H1 (cell line): ENCODE measurements around the gene UBE2D2. TPM values are rescaled to one million over a fixed set of nuclear protein-coding genes. Genes with fewer than 3 reads are reported as not detected.

Source experiments
- CTCF ChIA-PET: fragments of 300-600 bp; sonication (Branson Sonifier 250); formaldehyde crosslinking; loops from one replicate; lab custom pipeline; 2021; ENCODE audit not compliant: partially characterized antibody; lab: Charles Lee
- POLR2A ChIA-PET: fragments of 300-600 bp; sonication (Branson Sonifier 250); formaldehyde crosslinking; loops from one replicate; lab custom pipeline; 2021; ENCODE audit warnings: inconsistent platforms; ENCODE audit not compliant: partially characterized antibody; lab: Charles Lee
- DNase-seq, 2 experiments: peaks; one replicate each; pipeline versions ENCODE4 v3.0.0 to v3.0.0-alpha.2; 2010 to 2022; ENCODE audit warnings: low spot score in 2 of 2, low read depth in 1 of 2, mixed read lengths in 1 of 2
- FAIRE-seq: peaks from 2 replicates; lab custom pipeline; 2011; peaks lifted over from hg19 to GRCh38; lab: Jason Lieb, UNC
- H2AFZ ChIP-seq: 2 replicates; pipeline ENCODE4 v1.8.1; 2012; ENCODE audit warnings: low read length, inconsistent platforms
- H2AK5ac ChIP-seq: 2 replicates; pipeline ENCODE4 v1.6.1; 2013; ENCODE audit warnings: low read depth, low read length
- H2BK120ac ChIP-seq: replicated peaks from 2 replicates; pipeline ENCODE3; 2013; ENCODE audit warnings: low read depth, low read length, inconsistent platforms
- H2BK12ac ChIP-seq: 2 replicates; pipeline ENCODE4 v1.6.1; 2013; ENCODE audit warnings: low read depth, low read length
- H2BK15ac ChIP-seq: 2 replicates; pipeline ENCODE4 v1.6.1; 2013; ENCODE audit warnings: low read length
- H2BK20ac ChIP-seq: 2 replicates; pipeline ENCODE4 v1.6.1; 2013; ENCODE audit warnings: low read length
- H2BK5ac ChIP-seq: 2 replicates; pipeline ENCODE4 v1.6.1; 2013; ENCODE audit warnings: low read depth, low read length
- H3K14ac ChIP-seq: 2 replicates; pipeline ENCODE4 v1.6.1; 2013; ENCODE audit warnings: inconsistent platforms; ENCODE audit not compliant: insufficient read length
- H3K18ac ChIP-seq: 2 replicates; pipeline ENCODE4 v1.6.1; 2013; ENCODE audit warnings: low read length; ENCODE audit errors: extremely low read depth
- H3K23ac ChIP-seq: 2 replicates; pipeline ENCODE4 v1.6.1; 2013; ENCODE audit warnings: inconsistent platforms; ENCODE audit not compliant: insufficient read length
- H3K23me2 ChIP-seq: 2 replicates; pipeline ENCODE4 v1.6.1; 2013; ENCODE audit warnings: low read depth, low read length
- H3K27ac ChIP-seq: 2 replicates; pipeline ENCODE4 v1.6.1; 2011; ENCODE audit warnings: low read depth, low read length, inconsistent platforms
- H3K27me3 ChIP-seq, 4 experiments: replicated peaks in 1 of 4; 1 replicate in 1 of 4; 2 replicates in 3 of 4; pipeline versions ENCODE4 v1.6.1 to v1.8.1; 2011 to 2013; ENCODE audit warnings: low read length in 3 of 4, mild to moderate bottlenecking in 3 of 4, inconsistent platforms in 2 of 4, mixed read lengths in 2 of 4, moderate library complexity in 1 of 4; ENCODE audit not compliant: control insufficient read depth in 3 of 4, insufficient read depth in 3 of 4; ENCODE audit errors: extremely low read depth in 1 of 4
- H3K36me3 ChIP-seq, 4 experiments: 2 replicates each; pipeline versions ENCODE4 v1.6.1 to v1.8.1; 2011 to 2013; ENCODE audit warnings: mild to moderate bottlenecking in 4 of 4, low read length in 3 of 4, moderate library complexity in 2 of 4, control low read depth in 1 of 4, inconsistent platforms in 1 of 4; ENCODE audit not compliant: insufficient read depth in 4 of 4, control insufficient read depth in 2 of 4
- H3K4ac ChIP-seq: replicated peaks from 2 replicates; pipeline ENCODE3; 2013; ENCODE audit warnings: low read length, low read depth, mixed read lengths, inconsistent platforms; ENCODE audit not compliant: insufficient read length
- H3K4me1 ChIP-seq, 4 experiments: replicated peaks in 1 of 4; 1 replicate in 1 of 4; 2 replicates in 3 of 4; pipeline versions ENCODE4 v1.6.1 to v1.8.1; 2011 to 2013; ENCODE audit warnings: low read length in 3 of 4, inconsistent platforms in 2 of 4, mixed read lengths in 1 of 4; ENCODE audit not compliant: insufficient read depth in 4 of 4, control insufficient read depth in 3 of 4
- H3K4me2 ChIP-seq, 2 experiments: 2 replicates each; pipeline versions ENCODE4 v1.6.1 to v1.8.1; 2011 to 2013; ENCODE audit warnings: low read depth in 2 of 2, low read length in 2 of 2, control low read depth in 1 of 2, inconsistent platforms in 1 of 2, mild to moderate bottlenecking in 1 of 2; ENCODE audit not compliant: insufficient read depth in 1 of 2
- H3K4me3 ChIP-seq, 4 experiments: fragments of 200-600, 300-600 bp in 1 of 4; sonication (generic), shearing (Covaris generic), sonication (Bioruptor Twin) in 1 of 4; 2 replicates each; pipeline versions ENCODE4 v1.5.1 to v1.8.1; 2011 to 2016; ENCODE audit warnings: low read length in 4 of 4, low read depth in 3 of 4, control low read depth in 2 of 4, inconsistent platforms in 2 of 4, mild to moderate bottlenecking in 2 of 4, mixed read lengths in 1 of 4, moderate library complexity in 1 of 4; ENCODE audit not compliant: insufficient read depth in 2 of 4; ENCODE audit errors: extremely low read depth in 1 of 4
- H3K56ac ChIP-seq: replicated peaks from 2 replicates; pipeline ENCODE3; 2013; ENCODE audit warnings: low read depth, mild to moderate bottlenecking, mixed read lengths, low read length, inconsistent platforms; ENCODE audit not compliant: insufficient read length
- H3K79me1 ChIP-seq: 2 replicates; pipeline ENCODE4 v1.6.1; 2013; ENCODE audit warnings: low read depth, low read length, control low read depth
- H3K79me2 ChIP-seq, 2 experiments: 2 replicates each; pipeline versions ENCODE4 v1.6.1 to v1.8.1; 2012 to 2013; ENCODE audit warnings: low read length in 2 of 2, mild to moderate bottlenecking in 2 of 2, inconsistent platforms in 1 of 2; ENCODE audit not compliant: insufficient read depth in 2 of 2, control insufficient read depth in 1 of 2
- H3K9ac ChIP-seq, 4 experiments: replicated peaks in 1 of 4; 1 replicate in 1 of 4; 2 replicates in 3 of 4; pipeline versions ENCODE4 v1.6.1 to v1.8.1; 2011 to 2013; ENCODE audit warnings: low read depth in 3 of 4, low read length in 3 of 4, control low read depth in 2 of 4, mild to moderate bottlenecking in 2 of 4, moderate library complexity in 2 of 4, inconsistent platforms in 1 of 4; ENCODE audit errors: extremely low read depth in 1 of 4
- H3K9me3 ChIP-seq, 2 experiments: 2 replicates each; pipeline versions ENCODE4 v1.6.1 to v1.8.1; 2012 to 2013; ENCODE audit warnings: mild to moderate bottlenecking in 2 of 2, moderate library complexity in 2 of 2, control low read depth in 1 of 2, inconsistent platforms in 1 of 2, low read depth in 1 of 2, low read length in 1 of 2, mixed read lengths in 1 of 2; ENCODE audit not compliant: insufficient read depth in 2 of 2
- H4K20me1 ChIP-seq, 2 experiments: replicated peaks in 1 of 2; 2 replicates each; pipeline versions ENCODE3 to v1.8.1; 2011 to 2013; ENCODE audit warnings: inconsistent platforms in 2 of 2, low read length in 2 of 2, mild to moderate bottlenecking in 1 of 2; ENCODE audit not compliant: insufficient read depth in 2 of 2, control insufficient read depth in 1 of 2
- H4K5ac ChIP-seq: 2 replicates; pipeline ENCODE4 v1.6.1; 2013; ENCODE audit warnings: low read length, low read depth, mixed read lengths, inconsistent platforms; ENCODE audit not compliant: insufficient read length
- H4K8ac ChIP-seq: 2 replicates; pipeline ENCODE4 v1.8.0; 2013; ENCODE audit warnings: mild to moderate bottlenecking, moderate library complexity, low read length, inconsistent platforms; ENCODE audit not compliant: insufficient read depth; ENCODE audit errors: extremely low read depth
- H4K91ac ChIP-seq: replicated peaks from 2 replicates; pipeline ENCODE3; 2013; ENCODE audit warnings: low read length, mixed read lengths, inconsistent platforms; ENCODE audit not compliant: insufficient read length
- ASH2L ChIP-seq: fragments of 200-600, 300-600 bp; sonication (generic); IDR thresholded peaks from one replicate; pipeline ENCODE4 v1.7.1; 2017; ENCODE audit warnings: low read length
- BCL11A ChIP-seq, 2 experiments: IDR thresholded peaks; one replicate each; pipeline ENCODE4 v1.6.1; 2011; ENCODE audit warnings: low read depth in 2 of 2, low read length in 2 of 2, mild to moderate bottlenecking in 2 of 2
- CHD1 ChIP-seq: IDR thresholded peaks from 2 replicates; pipeline ENCODE4 v1.6.1; 2012; ENCODE audit warnings: low read depth, low read length, improper control_type of control experiment
- GTF2F1 ChIP-seq: IDR thresholded peaks from 2 replicates; pipeline ENCODE4 v1.6.1; 2012; ENCODE audit warnings: low read depth, low read length, improper control_type of control experiment, borderline replicate concordance
- JUN ChIP-seq: IDR thresholded peaks from 2 replicates; pipeline ENCODE4 v1.6.1; 2011; ENCODE audit warnings: low read depth, mild to moderate bottlenecking, improper control_type of control experiment, low read length
- RXRA ChIP-seq: IDR thresholded peaks from 2 replicates; pipeline ENCODE4 v1.6.1; 2011; ENCODE audit warnings: low read depth, mild to moderate bottlenecking, low read length, moderate library complexity; ENCODE audit not compliant: insufficient read depth
- SIX5 ChIP-seq: IDR thresholded peaks from 2 replicates; pipeline ENCODE4 v1.6.1; 2011; ENCODE audit warnings: mild to moderate bottlenecking, low read depth, low read length
- SP4 ChIP-seq: IDR thresholded peaks from 2 replicates; pipeline ENCODE4 v1.6.1; 2012; ENCODE audit warnings: low read length, inconsistent platforms
- SRF ChIP-seq: IDR thresholded peaks from 2 replicates; pipeline ENCODE4 v1.6.1; 2011; ENCODE audit warnings: mild to moderate bottlenecking, low read depth, low read length, moderate library complexity
- YY1 ChIP-seq: IDR thresholded peaks from 2 replicates; pipeline ENCODE4 v1.6.1; 2011; ENCODE audit warnings: low read depth, mild to moderate bottlenecking, low read length
- WGBS, 2 experiments: shearing (Covaris generic) in 1 of 2; methylation state at CpG; one replicate each; pipeline versions ENCODE4 v1.1.6 to v1.1.7; 2013 to 2015; ENCODE audit warnings: low lambda C conversion rate in 2 of 2, mixed read lengths in 2 of 2, inconsistent platforms in 1 of 2, low coverage in 1 of 2, missing lambda C conversion rate in 1 of 2; ENCODE audit not compliant: insufficient replicate concordance in 2 of 2, insufficient coverage in 1 of 2, insufficient read length in 1 of 2; ENCODE audit errors: extremely low coverage in 1 of 2, missing lambda C conversion rate in 1 of 2; 5-methylcytosine and 5-hydroxymethylcytosine counted together
- polyA plus RNA-seq, 7 experiments: library from polyadenylated mRNA; depleted of rRNA in 3 of 7; stranded (reverse) in 5 of 7; unstranded in 2 of 7; fragments of >200 nt in 5 of 7; fragments of 200-250 nt in 2 of 7; gene quantifications; 1 replicate in 5 of 7; 2 replicates in 1 of 7; 4 replicates in 1 of 7; pipeline versions ENCODE4 v1.2.1 to v1.2.3, GENCODE V29; 2011 to 2013; ENCODE audit warnings: missing spikeins in 2 of 7, mixed read lengths in 2 of 7
- total RNA-seq: library from RNA; stranded (reverse); fragmentation: NEBNext Ultra II Directional; extraction: Animal tissue kit (Norgen Biotek cat#: 25700); gene quantifications from 2 replicates; pipeline ENCODE4 v1.2.1, GENCODE V29; 2021
- TF ChIP-seq, protein P1 (sequence below): IDR thresholded peaks from 2 replicates; pipeline ENCODE4 v1.6.1; 2012; ENCODE audit warnings: low read length, inconsistent platforms

UBE2D2 gene
- total and polyA plus RNA-seq, 2 of the 8 experiments (the other 6 are each of a cell fraction or from before 2014, with no cell fraction given), result 66.9 to 203 TPM

DNA sequence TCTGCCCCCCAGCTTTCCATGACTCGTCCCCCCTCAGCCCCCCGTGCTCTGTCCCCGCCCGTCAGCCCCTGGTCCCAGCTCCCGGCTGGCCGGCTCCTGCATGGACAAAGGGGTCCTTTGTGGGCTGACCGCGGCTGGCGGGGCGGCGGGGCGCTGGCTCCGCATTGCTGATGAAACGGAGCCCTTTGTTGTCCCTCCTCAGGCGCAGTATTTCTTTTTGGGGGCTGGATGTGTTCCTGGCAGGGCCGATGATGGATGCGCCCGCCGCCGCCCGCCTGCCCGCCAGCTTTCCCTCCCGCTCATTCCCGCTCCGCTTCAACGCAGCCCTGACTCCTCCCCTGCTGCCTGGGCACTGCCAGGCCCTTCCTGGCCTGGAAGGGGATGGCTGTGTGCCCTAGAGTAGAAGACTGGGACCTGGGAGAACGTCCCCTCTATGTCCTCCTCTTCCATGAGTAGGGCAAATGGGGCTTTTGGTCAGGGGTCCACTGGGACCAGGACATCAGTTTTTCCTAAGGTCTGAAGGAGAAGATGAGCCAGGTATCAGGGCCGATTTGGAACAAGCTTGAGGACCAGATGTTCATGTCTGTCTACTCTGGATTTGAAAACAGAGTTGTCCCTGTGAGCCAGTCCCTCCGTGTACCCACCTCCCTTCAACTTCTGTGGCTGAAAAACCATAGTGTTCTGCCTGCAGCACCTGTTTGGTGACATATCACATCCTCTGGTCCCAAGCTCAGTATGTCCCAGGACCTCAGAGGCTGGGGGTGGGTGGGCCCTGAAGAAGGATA lies 116.0 kb downstream of the UBE2D2 start:
- Histone ChIP-seq H3K23ac (no peak overlapping the region), H3K9ac (no peak overlapping the region), H4K20me1 (peaks cover 36 to 57% of the 10 kb centered on the region in 2 experiments)
- TF ChIP-seq ASH2L (no peak), JUN (no peak), CHD1 (no peak), RXRA (no peak), GTF2F1 (no peak), SRF (no peak), BCL11A (IDR thresholded peaks at IDR 0.05; ENCODE audit: low read depth in 2 of 2, low read length in 2 of 2) (no peak), SP4 (no peak), SIX5 (no peak), YY1 (no peak)
- TF ChIP-seq, protein P1, sequence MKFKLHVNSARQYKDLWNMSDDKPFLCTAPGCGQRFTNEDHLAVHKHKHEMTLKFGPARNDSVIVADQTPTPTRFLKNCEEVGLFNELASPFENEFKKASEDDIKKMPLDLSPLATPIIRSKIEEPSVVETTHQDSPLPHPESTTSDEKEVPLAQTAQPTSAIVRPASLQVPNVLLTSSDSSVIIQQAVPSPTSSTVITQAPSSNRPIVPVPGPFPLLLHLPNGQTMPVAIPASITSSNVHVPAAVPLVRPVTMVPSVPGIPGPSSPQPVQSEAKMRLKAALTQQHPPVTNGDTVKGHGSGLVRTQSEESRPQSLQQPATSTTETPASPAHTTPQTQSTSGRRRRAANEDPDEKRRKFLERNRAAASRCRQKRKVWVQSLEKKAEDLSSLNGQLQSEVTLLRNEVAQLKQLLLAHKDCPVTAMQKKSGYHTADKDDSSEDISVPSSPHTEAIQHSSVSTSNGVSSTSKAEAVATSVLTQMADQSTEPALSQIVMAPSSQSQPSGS, result no peak

More for the DNA sequence above, 116.0 kb downstream of the UBE2D2 start:
- Histone ChIP-seq H3K4ac (no peak overlapping the region), H3K4me1 (peaks cover 3 to 31% (median 14%) of the 10 kb centered on the region in 4 experiments), H3K79me2 (peaks cover 0 to 56% of the 10 kb centered on the region in 2 experiments; a peak in 2 of 4 replicates), H4K8ac (no peak overlapping the region), H3K36me3 (peaks cover 0 to 12% (median 6%) of the 10 kb centered on the region in 4 experiments; a peak in 5 of 8 replicates), H4K5ac (no peak overlapping the region), H2BK20ac (peak overlapping the region; percentile 32; the same call in 1 of the 2 replicates), H2AK5ac (no peak overlapping the region), H3K27ac (no peak overlapping the region), H4K91ac (peak overlapping the region; percentile 11), H3K27me3 (no peaks in the 10 kb centered on the region), H3K79me1 (peaks cover 38% of the 10 kb centered on the region), H2AFZ (no peak overlapping the region), H3K18ac (no peak overlapping the region), H2BK120ac (no peak overlapping the region), H2BK5ac (peak overlapping the region; percentile 21; the same call in 1 of the 2 replicates), H3K4me2 (no peak overlapping the region), H2BK15ac (no peak overlapping the region), H3K23me2 (no peaks in the 10 kb centered on the region), H3K14ac (no peak overlapping the region), H3K4me3 (no peak overlapping the region), H3K56ac (no peak overlapping the region), H2BK12ac (no peak overlapping the region), H3K9me3 (no peaks in the 10 kb centered on the region)
- ChIA-PET CTCF (interaction anchor here (0.5 to 17.2 kb wide), 19 partner anchors 7 to 109 kb away, joined by 3 to 171 read pairs (median 5); no protein-coding TSS in a partner anchor), POLR2A (interaction anchor here (0.6 to 2.6 kb wide), 15 partner anchors 10 to 44 kb away, joined by 3 to 10 read pairs (median 4); no protein-coding TSS in a partner anchor)
- no peak for FAIRE-seq
- no peak for DNase-seq
- WGBS, 2 experiments, result 89% methylated on average over 21 of the region's 29 CpGs; no CpG with 5 or more reads in 1 of the 2 experiments
